SK-N-MC (cell line): ENCODE measurements around the gene SP140L.

ENCODE experiments used
- EZH2 ChIP-seq: fragments of 200-600 bp; sonication (generic); IDR thresholded peaks from one replicate; pipeline ENCODE4 v1.6.1; 2017; ENCODE audit warnings: antibody characterized with exemption
- FOXP2 ChIP-seq: optimal IDR thresholded peaks from 2 replicates; pipeline ENCODE3; 2011; ENCODE audit warnings: mild to moderate bottlenecking, moderate library complexity; ENCODE audit not compliant: insufficient read depth; ENCODE audit errors: extremely low read length, control extremely low read depth
- POLR2AphosphoS5 ChIP-seq: IDR thresholded peaks from 2 replicates; pipeline ENCODE4 v1.6.1; 2012; ENCODE audit warnings: mild to moderate bottlenecking, low read depth, low read length, borderline replicate concordance

- TF ChIP-seq EZH2 (no peak), POLR2AphosphoS5 (no peak), FOXP2 (no peak)
These were observed 8.5 kb upstream of the SP140L start for GRCh38 chr2:230318190-230319121.
